ACC112 (cell line): ENCODE results near the gene GNAS.

ENCODE experiments used
- H2AFZ ChIP-seq: fragments of 200-600 bp; sonication (generic); one replicate; pipeline ENCODE4 v1.6.0; 2017; ENCODE audit warnings: antibody characterized with exemption, low read length; ENCODE audit not compliant: unreplicated experiment
- H3K27ac ChIP-seq: fragments of 200-600 bp; sonication (generic); 2 replicates; pipeline ENCODE4 v1.5.1; 2014; ENCODE audit warnings: low read depth, mild to moderate bottlenecking, antibody characterized with exemption, low read length, moderate library complexity
- H3K27me3 ChIP-seq: fragments of 200-600 bp; sonication (generic); 2 replicates; pipeline ENCODE4 v1.6.1; 2014; ENCODE audit warnings: mild to moderate bottlenecking, antibody characterized with exemption, low read length, moderate library complexity, mixed read lengths; ENCODE audit not compliant: insufficient read depth
- H3K36me3 ChIP-seq: fragments of 200-600 bp; sonication (generic); 2 replicates; pipeline ENCODE4 v1.6.1; 2016; ENCODE audit warnings: mild to moderate bottlenecking, antibody characterized with exemption, low read length, moderate library complexity, mixed read lengths; ENCODE audit not compliant: insufficient read depth
- H3K4me1 ChIP-seq: fragments of 200-600 bp; sonication (generic); one replicate; pipeline ENCODE4 v1.6.1; 2016; ENCODE audit warnings: low read length, mixed read lengths; ENCODE audit not compliant: insufficient read depth, unreplicated experiment, control insufficient read depth
- H3K4me3 ChIP-seq: fragments of 200-600 bp; sonication (generic); 2 replicates; pipeline ENCODE4 v1.5.1; 2014; ENCODE audit warnings: mild to moderate bottlenecking, low read depth, low read length
- H3K79me2 ChIP-seq: fragments of 200-600 bp; sonication (generic); one replicate; pipeline ENCODE4 v1.6.0; 2016; ENCODE audit warnings: low read length; ENCODE audit not compliant: control insufficient read depth, unreplicated experiment, insufficient read depth

Gene GNAS

GRCh38 chr20:58891086-58891717 is 38.7 kb downstream of the GNAS start:
- Histone ChIP-seq H3K79me2 (peaks cover 48% of the 10 kb centered on the region), H3K4me3 (peak overlapping the region; percentile 93), H3K36me3 (peaks cover 4% of the 10 kb centered on the region; the same call in 1 of the 2 replicates), H3K4me1 (peaks cover 29% of the 10 kb centered on the region), H2AFZ (peak overlapping the region; percentile 53), H3K27me3 (no peaks in the 10 kb centered on the region), H3K27ac (peak overlapping the region; percentile 60)

DNA sequence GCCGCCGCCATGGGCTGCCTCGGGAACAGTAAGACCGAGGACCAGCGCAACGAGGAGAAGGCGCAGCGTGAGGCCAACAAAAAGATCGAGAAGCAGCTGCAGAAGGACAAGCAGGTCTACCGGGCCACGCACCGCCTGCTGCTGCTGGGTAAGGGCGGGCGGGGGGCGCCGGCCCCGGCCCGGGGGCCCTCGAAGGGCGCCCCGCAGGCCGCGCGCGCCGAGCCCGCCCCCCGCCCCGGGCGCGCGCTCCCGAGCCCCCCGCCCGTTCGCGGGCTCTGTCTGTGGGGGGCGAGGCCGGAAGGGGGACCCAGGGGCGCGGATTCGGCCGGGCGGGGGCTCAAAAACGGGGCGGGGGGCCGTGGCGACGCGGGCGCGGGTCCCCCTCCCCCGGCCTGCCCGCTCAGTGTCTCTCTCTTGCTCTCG is 39.2 kb downstream of the GNAS start:
- H2AFZ ChIP-seq, result no peak overlapping the region
- H3K27ac ChIP-seq, result peak overlapping the region; percentile 87
- peak overlapping the region; percentile 93 for H3K4me3 ChIP-seq
- H3K27me3 ChIP-seq, result no peaks in the 10 kb centered on the region
- H3K79me2 ChIP-seq, result peaks cover 53% of the 10 kb centered on the region
- H3K36me3 ChIP-seq, result peaks cover 7% of the 10 kb centered on the region; the same call in 1 of the 2 replicates
- H3K4me1 ChIP-seq, result peaks cover 33% of the 10 kb centered on the region

DNA sequence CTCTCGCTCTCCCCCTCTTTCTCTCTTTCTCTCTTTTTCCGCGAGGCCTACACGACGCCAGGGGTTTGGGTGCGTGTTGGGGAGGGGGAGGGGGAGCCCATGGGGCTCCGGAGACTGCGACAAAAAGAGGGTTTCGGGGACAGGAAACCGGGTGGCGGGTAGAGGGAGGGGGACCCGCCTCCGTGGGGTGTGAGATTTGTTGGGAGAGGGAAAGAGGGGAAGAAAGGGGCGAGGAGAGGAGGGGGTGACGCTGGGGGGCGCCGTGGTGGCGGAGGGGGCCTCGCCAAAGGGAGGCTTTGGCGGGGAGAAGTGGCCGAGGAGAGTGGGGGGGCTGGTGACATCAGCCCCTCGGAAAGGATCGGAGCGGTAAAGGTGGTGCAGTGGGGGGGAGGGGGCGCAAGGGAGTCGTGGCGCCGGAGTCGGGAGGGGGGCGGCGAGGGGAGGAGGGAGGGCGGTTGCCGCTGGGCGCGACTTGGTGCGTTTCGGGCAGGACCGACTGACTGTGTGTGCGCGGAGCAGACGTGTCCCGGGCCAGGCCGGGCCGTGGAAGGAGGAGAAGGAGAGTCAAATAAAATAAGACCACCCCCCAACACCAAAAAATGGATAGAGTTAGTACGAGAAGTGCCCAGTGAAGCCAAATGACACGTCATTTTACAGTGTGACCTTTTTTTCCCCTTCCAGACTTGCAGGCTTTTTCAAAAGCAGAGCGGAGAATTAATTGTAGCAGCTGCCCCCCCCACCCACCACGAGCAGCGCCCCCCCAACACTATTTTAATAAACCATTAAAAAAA is 39.8 kb downstream of the GNAS start:
- H3K79me2 ChIP-seq, result peaks cover 60% of the 10 kb centered on the region
- no peaks in the 10 kb centered on the region for H3K27me3 ChIP-seq
- H3K4me1 ChIP-seq, result peaks cover 34% of the 10 kb centered on the region
- peak overlapping the region; percentile 93 for H3K4me3 ChIP-seq
- H3K27ac ChIP-seq, result peak overlapping the region; percentile 87
- H2AFZ ChIP-seq, result no peak overlapping the region
- H3K36me3 ChIP-seq, result peaks cover 8% of the 10 kb centered on the region; the same call in 1 of the 2 replicates

DNA sequence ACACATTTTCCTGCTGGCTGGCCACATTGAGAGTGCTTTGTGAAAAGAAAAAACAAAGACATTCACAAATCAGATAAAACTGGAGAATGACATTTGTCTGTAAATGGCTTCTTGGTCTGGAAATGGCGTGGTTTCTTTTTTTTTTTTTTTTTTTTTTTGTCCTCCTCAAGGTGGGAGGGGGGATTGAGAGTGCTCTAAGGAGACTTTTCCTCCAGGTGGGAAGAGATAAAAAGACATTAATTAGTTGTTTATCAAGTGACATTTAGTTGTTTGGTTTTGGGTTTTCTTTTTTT is 40.4 kb downstream of the GNAS start:
- peaks cover 8% of the 10 kb centered on the region for H3K36me3 ChIP-seq
- peak overlapping the region; percentile 87 for H3K27ac ChIP-seq
- H3K79me2 ChIP-seq, result peaks cover 65% of the 10 kb centered on the region
- no peaks in the 10 kb centered on the region for H3K27me3 ChIP-seq
- H3K4me3 ChIP-seq, result peak overlapping the region; percentile 93
- no peak overlapping the region for H2AFZ ChIP-seq
- peaks cover 34% of the 10 kb centered on the region for H3K4me1 ChIP-seq

DNA sequence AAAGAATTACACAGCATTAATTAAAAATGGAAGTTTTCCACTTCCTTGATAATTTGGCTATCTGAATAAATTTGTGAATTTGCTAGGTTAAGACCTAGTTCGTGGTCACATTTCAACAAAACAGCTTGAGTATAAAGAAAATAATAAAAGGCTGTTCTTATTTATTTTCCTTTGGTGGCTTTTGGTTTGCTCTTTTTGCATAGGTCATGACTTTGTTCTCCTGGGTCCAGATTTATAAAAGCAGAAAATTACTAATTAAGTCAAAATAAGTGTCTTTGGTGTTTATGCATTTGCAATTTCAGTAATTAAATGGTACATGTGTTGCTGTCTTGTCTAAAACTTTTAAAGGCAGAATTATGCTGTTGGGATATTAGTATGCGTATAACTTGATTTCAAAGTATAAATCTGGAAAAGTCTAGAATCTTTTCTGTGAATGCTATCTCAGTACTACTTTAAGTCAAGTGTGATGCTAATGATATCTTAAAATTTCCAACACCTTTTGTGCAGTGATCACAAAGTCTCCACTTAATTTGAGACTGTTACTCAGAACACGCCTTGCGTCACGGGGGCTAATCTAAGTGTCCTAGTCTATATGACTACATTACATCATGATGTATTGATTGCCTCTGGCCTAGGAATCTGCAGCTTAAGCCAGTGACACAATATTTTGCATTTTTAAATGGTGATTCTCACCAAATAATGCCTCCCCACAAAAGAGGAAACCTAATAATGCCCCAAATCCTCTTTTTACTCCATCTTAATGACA is 41.0 kb downstream of the GNAS start:
- Histone ChIP-seq H3K4me3 (peak overlapping the region; percentile 93), H3K79me2 (peaks cover 66% of the 10 kb centered on the region), H3K27me3 (no peaks in the 10 kb centered on the region), H3K36me3 (peaks cover 8% of the 10 kb centered on the region), H3K4me1 (peaks cover 34% of the 10 kb centered on the region), H3K27ac (peak overlapping the region; percentile 5; the same call in 1 of the 2 replicates), H2AFZ (no peak overlapping the region)

DNA sequence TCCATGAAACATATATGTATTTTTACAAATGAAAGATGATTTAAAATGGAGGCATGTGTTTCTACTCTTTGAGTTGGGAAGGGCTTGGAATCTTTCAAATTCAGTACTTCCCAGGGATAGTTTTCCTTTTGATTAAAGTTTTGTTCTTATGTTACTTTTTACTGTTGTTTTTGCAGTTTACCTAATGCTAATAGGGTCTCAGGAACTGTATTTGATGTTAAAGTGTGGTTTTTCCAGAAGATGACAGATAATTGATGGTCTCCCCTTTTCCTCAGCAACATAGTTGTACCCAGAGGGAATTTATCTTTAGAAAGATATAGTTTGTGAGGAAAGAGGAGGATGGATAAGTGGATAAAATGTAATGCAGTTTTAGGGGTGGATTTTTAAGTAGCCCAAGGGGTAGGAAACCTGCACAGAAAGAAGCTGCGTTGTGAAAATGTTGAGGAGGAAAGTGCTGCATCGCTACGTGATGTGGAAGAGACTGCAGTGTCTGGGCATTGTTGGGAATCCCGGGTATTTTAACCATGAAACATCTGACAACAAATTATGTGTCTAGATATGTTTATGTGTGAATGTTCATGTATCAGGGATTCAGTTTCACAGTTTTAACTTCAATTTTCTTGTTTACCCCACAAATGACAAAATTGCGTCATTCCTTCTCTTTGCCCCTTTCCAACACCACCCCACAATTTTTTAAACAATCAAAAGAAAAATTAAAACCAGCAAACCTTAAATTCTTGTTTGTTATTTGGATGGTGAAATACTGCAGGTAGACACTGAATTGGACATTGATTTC is 42.3 kb downstream of the GNAS start:
- Histone ChIP-seq H3K4me1 (peaks cover 34% of the 10 kb centered on the region), H3K27ac (no peak overlapping the region), H2AFZ (no peak overlapping the region), H3K27me3 (no peaks in the 10 kb centered on the region), H3K4me3 (peak overlapping the region; percentile 93), H3K36me3 (peaks cover 8% of the 10 kb centered on the region), H3K79me2 (peaks cover 79% of the 10 kb centered on the region)

GRCh38 chr20:58895448-58896180 is 43.1 kb downstream of the GNAS start:
- Histone ChIP-seq H3K4me1 (peaks cover 34% of the 10 kb centered on the region), H3K27me3 (no peaks in the 10 kb centered on the region), H3K27ac (no peak overlapping the region), H3K79me2 (peaks cover 87% of the 10 kb centered on the region), H2AFZ (no peak overlapping the region), H3K4me3 (peak overlapping the region; percentile 93), H3K36me3 (peaks cover 8% of the 10 kb centered on the region)

DNA sequence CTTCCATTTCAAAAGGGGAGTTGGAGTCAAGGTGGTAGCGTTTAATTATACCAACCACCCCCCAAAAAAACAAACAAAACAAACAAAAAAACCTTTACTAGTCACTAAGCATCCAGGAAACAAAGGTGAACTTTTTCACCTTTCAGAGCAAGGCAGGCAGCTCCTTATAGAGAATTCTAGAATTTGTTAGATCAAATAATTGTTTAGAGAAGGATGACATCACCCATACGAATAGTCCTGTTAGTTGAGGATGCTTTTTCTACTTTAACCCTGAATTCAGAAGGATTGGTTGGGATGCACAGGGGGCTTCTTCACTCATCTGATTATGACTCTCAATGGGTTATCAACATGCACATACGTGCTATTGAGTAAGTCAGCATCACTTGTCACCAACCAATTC is 44.3 kb downstream of the GNAS start:
- Histone ChIP-seq H3K4me1 (peaks cover 34% of the 10 kb centered on the region), H3K27ac (no peak overlapping the region), H3K27me3 (no peaks in the 10 kb centered on the region), H3K4me3 (no peak overlapping the region), H2AFZ (no peak overlapping the region), H3K79me2 (peaks cover 98% of the 10 kb centered on the region), H3K36me3 (peaks cover 8% of the 10 kb centered on the region)

DNA sequence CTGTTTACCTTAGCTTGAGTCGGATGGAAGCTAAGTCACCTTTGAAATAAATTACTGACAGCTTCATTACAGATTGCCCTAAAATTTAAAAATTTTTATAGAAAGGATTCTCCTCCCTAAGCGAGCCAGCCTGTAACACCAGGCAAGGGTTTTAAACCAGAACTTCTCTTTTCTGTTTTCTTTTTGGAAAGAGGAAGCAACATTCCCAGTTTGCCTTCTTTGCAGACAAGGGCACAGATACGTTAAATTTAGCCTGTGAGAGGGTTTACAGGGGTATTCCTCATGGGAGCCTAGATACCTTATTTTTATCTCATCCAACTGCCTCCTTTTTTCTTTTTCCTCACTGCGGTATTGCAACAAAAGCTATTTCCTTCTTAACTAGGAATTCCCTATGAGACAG is 45.0 kb downstream of the GNAS start:
- Histone ChIP-seq H3K4me3 (no peak overlapping the region), H3K36me3 (peaks cover 8% of the 10 kb centered on the region)

More for the DNA sequence above, 45.0 kb downstream of the GNAS start:
- Histone ChIP-seq H2AFZ (no peak overlapping the region), H3K4me1 (peaks cover 34% of the 10 kb centered on the region), H3K79me2 (peaks cover 98% of the 10 kb centered on the region), H3K27me3 (no peaks in the 10 kb centered on the region), H3K27ac (no peak overlapping the region)
